Stimulated activated memory B cell treated with anti-CD40 and anti-IgM and Interleukin-4, amounts not matched to agents 10 μg/mL and 1 μg/mL and 100 μg/mL, for 72 hours (primary cell): ENCODE data around the gene ZNF879.

ENCODE experiments used
- ATAC-seq: fragments of 150-1000 bp; cut with Tn5 transposase; 2 replicates; pipeline ENCODE4 v1.10.0; 2021
- H3K27ac Mint-ChIP-seq: one replicate; pipeline ENCODE4 v1.8.0; 2022; ENCODE audit warnings: mild to moderate bottlenecking, mixed read lengths
- H3K27me3 Mint-ChIP-seq: one replicate; pipeline ENCODE4 v1.8.0; 2022; ENCODE audit warnings: mixed read lengths
- H3K36me3 Mint-ChIP-seq: one replicate; pipeline ENCODE4 v1.8.0; 2022; ENCODE audit warnings: mixed read lengths
- H3K4me1 Mint-ChIP-seq: one replicate; pipeline ENCODE4 v1.8.0; 2022; ENCODE audit warnings: mixed read lengths
- H3K4me3 Mint-ChIP-seq: one replicate; pipeline ENCODE4 v1.8.0; 2022; ENCODE audit warnings: mild to moderate bottlenecking, moderate library complexity, mixed read lengths
- H3K9me3 Mint-ChIP-seq: one replicate; pipeline ENCODE4 v1.8.0; 2022; ENCODE audit warnings: mixed read lengths

The ZNF879 gene

DNA sequence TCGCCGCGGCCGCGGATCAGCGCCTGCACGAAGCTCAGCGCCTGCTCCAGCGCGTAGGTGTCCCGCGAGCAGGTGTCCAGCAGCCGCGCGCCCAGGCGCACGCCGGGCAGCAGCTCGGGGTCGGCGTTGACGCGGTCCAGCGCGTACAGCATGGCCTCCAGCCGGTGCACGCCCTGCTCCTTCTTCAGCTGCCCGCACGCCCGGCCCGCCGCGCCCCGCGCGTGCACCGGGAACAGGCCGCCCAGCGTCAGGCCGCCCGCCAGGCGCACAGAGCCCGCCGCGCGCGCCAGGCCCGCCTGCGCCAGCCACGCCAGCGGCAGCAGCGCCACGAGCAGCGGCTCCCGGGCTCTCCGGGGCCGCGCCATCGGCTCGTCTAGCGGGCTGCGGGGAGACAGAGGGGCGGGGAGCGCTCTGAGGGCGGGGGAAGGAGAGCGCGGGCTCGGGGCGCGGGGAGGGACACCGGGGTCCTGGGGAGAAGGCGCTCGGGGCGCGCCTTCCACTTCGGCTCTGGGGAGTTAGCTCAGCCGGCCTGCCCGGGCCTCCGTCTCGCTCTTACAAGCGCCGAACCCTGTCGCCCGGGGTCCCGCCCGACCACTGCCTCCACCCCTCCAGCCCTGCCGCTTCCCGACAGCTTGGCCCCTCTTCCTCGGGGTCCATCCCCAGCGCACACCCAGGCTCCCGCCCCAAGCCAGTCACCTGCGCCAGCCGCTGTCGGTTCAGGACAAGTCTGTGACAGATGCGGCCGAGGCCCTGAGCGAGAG, 28.8 kb upstream of the ZNF879 start, which contains the start of gene GRM6:
GRM6 (minus strand) TSS at position 741 of the 761 bp plus-strand sequence; CDS start at position 365, 376 bp downstream.
- no peak within 1 kb of the TSS for H3K27ac Mint-ChIP-seq
- no peaks in the 10 kb centered on the region for H3K4me1 Mint-ChIP-seq
- H3K27me3 Mint-ChIP-seq = peaks cover 61% of the 10 kb centered on the region
- ATAC-seq = no peak
- peaks cover 9% of the 10 kb centered on the region for H3K9me3 Mint-ChIP-seq
- H3K4me3 Mint-ChIP-seq = no peak within 1 kb of the TSS
- H3K36me3 Mint-ChIP-seq = no peaks in the 10 kb centered on the region

DNA sequence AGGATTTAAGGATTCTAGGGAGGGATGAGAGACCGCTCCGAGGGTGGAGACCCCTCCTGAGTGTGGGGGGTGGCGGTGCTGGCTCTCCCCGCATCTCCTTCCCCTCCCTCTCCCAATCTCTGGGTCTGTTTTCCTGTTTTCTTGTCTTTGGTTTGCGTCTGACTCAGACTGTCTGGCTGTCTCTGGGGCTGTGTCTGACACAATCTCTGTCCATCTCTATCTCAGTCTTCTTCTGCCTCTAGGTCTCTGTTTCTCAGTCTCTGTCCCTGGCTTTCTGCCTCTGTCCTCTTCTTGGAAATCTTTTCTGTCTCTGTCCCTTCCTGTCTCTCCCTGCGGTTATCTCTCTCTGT, 28.3 kb upstream of the ZNF879 start:
- Mint-ChIP-seq H3K27ac (no peak overlapping the region), H3K4me3 (no peak overlapping the region), H3K9me3 (peaks cover 6% of the 10 kb centered on the region), H3K36me3 (no peaks in the 10 kb centered on the region), H3K4me1 (no peaks in the 10 kb centered on the region), H3K27me3 (peaks cover 61% of the 10 kb centered on the region)
- no peak for ATAC-seq

DNA sequence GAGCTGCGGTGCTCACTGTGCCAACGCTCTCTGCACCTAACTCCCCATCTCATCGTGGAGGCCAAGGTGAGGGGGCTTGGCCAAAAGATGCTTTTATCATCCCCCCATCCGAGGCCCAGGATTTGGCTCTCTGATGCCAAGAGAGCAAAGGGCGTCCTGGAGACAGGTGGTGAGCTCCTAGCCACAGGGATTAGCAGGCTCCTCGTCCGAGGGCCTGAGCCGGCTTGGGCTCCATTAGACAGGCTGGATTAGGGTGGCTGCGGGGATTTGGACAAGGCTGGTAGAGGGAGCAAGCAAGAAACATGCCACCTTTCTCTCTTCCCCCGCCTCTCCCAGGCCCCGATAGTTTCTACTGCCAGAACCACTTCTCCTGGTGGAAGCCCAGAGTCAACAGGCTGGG, 27.4 kb upstream of the ZNF879 start:
- peaks cover 61% of the 10 kb centered on the region for H3K27me3 Mint-ChIP-seq
- H3K36me3 Mint-ChIP-seq = no peaks in the 10 kb centered on the region
- peaks cover 5% of the 10 kb centered on the region for H3K9me3 Mint-ChIP-seq
- H3K4me3 Mint-ChIP-seq = no peak overlapping the region
- no peaks in the 10 kb centered on the region for H3K4me1 Mint-ChIP-seq
- no peak for ATAC-seq
- no peak overlapping the region for H3K27ac Mint-ChIP-seq

- H3K27me3 Mint-ChIP-seq = peaks cover 59% of the 10 kb centered on the region
- ATAC-seq = no peak
Observed at GRCh38 chr5:178997191-178997590, 26.4 kb upstream of the ZNF879 start.

DNA sequence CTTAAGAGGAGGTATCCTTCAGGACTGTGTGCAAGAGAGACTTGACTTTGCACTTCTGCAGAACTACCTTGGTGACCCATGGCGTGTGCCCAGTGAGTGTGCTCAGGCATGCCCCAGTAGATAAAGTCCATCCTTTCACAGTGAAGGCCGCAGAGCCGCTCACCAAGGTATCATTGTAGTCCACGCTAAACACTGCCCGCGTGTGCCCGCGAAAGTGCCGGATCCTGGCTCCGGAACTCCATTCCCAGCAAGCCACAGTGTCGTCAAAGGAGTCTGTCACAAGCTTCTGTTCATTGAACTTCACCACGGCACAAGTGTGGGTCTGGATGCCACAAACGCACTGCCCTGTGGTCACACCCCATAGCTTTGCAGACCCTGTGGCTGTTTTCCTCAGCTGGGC, 25.2 kb upstream of the ZNF879 start:
- Mint-ChIP-seq H3K27ac (no peak overlapping the region), H3K36me3 (peaks cover 8% of the 10 kb centered on the region), H3K27me3 (peaks cover 53% of the 10 kb centered on the region), H3K4me1 (no peaks in the 10 kb centered on the region), H3K4me3 (no peak overlapping the region), H3K9me3 (peaks cover 6% of the 10 kb centered on the region)
- no peak for ATAC-seq

More at GRCh38 chr5:178997191-178997590, 26.4 kb upstream of the ZNF879 start:
- Mint-ChIP-seq H3K4me3 (no peak overlapping the region), H3K9me3 (peaks cover 5% of the 10 kb centered on the region), H3K27ac (no peak overlapping the region), H3K4me1 (no peaks in the 10 kb centered on the region), H3K36me3 (peaks cover 5% of the 10 kb centered on the region)

GRCh38 chr5:179006564-179006963, 17.0 kb upstream of the ZNF879 start:
- no peak for ATAC-seq
- Mint-ChIP-seq H3K9me3 (peaks cover 34% of the 10 kb centered on the region), H3K4me3 (no peak overlapping the region), H3K36me3 (peaks cover 8% of the 10 kb centered on the region), H3K4me1 (no peaks in the 10 kb centered on the region), H3K27ac (no peak overlapping the region), H3K27me3 (peaks cover 13% of the 10 kb centered on the region)

DNA sequence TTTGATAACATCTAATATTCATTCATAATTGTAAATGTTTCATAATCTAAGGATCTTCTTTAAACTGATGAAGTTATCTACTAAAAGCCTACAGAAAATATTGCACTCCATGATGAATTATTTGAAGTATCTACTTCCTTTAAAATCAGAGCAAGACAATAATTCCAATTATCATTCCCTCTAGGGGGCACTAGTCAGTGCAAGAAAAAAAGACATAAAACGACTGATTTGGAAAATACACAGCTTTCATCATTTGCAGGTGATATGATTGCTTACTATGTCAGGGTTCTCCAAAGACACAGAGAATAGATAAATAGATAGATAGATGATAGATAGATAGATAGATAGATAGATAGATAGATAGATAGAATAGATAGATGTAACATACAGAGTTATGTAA, 14.9 kb upstream of the ZNF879 start:
- ATAC-seq = no peak
- peaks cover 34% of the 10 kb centered on the region for H3K9me3 Mint-ChIP-seq
- no peak overlapping the region for H3K27ac Mint-ChIP-seq
- H3K4me3 Mint-ChIP-seq = no peak overlapping the region
- no peaks in the 10 kb centered on the region for H3K27me3 Mint-ChIP-seq
- no peaks in the 10 kb centered on the region for H3K36me3 Mint-ChIP-seq
- H3K4me1 Mint-ChIP-seq = no peaks in the 10 kb centered on the region

DNA sequence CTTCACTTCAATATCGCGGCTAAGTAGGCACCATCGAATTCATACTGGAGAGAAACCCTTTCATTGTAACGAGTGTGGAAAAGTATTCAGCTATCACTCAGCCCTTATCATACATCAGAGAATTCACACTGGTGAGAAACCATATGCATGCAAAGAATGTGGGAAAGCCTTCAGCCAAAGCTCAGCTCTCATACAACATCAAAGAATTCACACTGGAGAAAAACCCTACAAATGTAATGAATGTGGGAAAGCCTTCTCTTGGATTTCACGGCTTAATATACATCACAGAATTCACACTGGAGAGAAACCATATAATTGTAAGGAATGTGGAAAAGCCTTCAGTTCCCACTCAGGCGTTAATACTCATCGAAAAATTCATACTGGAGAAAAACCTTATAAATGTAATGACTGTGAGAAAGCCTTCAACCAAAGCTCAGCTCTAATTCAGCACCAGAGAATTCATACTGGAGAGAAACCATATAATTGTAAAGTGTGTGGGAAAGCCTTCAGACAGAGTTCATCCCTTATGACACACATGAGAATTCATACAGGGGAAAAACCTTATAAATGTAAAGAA, 9.5 kb downstream of the ZNF879 start:
- Mint-ChIP-seq H3K9me3 (peaks cover 38% of the 10 kb centered on the region), H3K36me3 (peaks cover 55% of the 10 kb centered on the region), H3K4me1 (no peaks in the 10 kb centered on the region), H3K27ac (no peak overlapping the region), H3K27me3 (no peaks in the 10 kb centered on the region), H3K4me3 (no peak overlapping the region)
- ATAC-seq = no peak

DNA sequence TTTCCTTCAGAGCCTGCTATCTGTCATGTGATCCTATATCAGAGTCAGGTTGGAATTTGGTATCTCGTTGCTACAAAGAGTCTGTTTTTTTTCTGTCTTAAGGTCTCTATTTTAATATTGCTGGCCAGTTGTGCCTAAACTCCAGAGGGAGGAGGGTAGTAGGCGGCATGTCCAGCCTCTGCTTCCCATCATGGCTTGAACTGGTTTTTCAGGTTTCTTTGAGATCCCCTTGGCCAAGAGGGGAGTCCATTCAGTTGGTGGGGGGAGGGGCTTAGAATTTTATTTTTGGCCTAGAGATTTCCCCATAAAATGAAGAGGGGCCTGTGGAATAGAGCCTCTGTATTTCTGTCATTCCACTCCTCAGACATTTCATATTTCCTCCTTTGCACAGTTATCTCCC, 21.2 kb downstream of the ZNF879 start:
- ATAC-seq = no peak
- Mint-ChIP-seq H3K9me3 (peaks cover 20% of the 10 kb centered on the region), H3K4me1 (peaks cover 6% of the 10 kb centered on the region), H3K4me3 (no peak overlapping the region), H3K36me3 (no peaks in the 10 kb centered on the region), H3K27ac (no peak overlapping the region), H3K27me3 (no peaks in the 10 kb centered on the region)

- H3K4me1 Mint-ChIP-seq = peaks cover 6% of the 10 kb centered on the region
- ATAC-seq = no peak
- no peak overlapping the region for H3K4me3 Mint-ChIP-seq
- H3K27ac Mint-ChIP-seq = no peak overlapping the region
- peaks cover 20% of the 10 kb centered on the region for H3K9me3 Mint-ChIP-seq
- H3K36me3 Mint-ChIP-seq = no peaks in the 10 kb centered on the region
- no peaks in the 10 kb centered on the region for H3K27me3 Mint-ChIP-seq
Observed at GRCh38 chr5:179051784-179052183, 28.2 kb downstream of the ZNF879 start.

DNA sequence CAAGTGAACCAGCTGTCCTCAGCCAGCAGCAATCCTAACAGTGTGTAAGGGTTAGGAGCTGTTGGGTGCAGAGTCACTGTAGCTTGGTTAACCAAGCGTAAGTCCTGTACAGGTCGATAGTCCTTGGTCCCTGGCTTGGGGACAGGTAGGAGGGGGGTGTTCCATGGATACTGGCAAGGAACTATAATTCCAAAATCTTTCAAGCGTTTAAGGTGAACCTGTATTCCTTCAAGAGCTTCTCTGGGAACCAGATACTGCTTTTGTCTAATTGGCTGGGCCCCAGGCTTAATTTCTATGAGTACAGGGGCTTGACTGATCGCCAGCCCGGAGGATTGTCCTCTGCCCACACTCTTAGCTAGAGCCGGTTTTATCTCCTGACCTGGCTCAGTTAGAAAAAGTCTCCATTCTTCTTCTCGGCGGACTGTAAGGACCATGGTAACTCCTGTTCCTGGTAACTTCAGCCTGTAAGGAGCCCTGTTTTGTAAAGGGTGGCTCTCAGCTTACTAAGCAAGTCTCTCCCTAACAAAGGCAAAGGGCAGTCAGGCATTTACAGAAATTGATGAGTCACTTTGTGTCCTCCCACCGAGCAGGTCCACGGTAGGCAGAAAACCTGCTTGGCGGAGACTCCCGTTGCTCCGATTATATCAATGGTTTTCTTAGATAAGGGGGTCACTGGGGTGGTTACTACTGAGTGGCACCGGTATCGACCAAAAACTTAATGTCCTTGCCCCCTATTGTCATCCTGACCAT, 30.6 kb downstream of the ZNF879 start:
- Mint-ChIP-seq H3K27me3 (no peaks in the 10 kb centered on the region), H3K9me3 (peaks cover 9% of the 10 kb centered on the region), H3K4me3 (no peak overlapping the region), H3K4me1 (peaks cover under 1% of the 10 kb centered on the region), H3K27ac (no peak overlapping the region), H3K36me3 (peaks cover 5% of the 10 kb centered on the region)
- ATAC-seq = no peak

DNA sequence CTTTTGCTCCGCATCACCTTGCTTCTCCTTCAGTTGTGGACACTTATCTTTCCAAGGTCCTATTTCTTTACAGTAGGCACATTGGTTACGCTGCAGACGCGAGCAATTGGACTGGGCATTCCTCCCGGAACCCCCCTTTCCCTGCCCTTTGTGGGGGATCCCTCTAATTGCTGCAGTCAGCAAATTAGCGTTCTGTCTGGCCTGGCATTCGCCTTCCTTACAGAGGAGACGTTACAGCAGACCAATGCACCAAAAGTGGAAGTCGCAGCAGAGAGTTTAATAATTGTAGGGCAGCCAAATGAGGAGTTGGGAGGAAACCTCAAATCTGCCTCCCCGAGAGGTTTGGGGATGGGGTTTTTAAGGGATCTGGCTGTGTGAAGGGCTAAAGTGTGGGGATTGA, 31.3 kb downstream of the ZNF879 start:
- no peak for ATAC-seq
- H3K4me3 Mint-ChIP-seq = no peak overlapping the region
- peaks cover 13% of the 10 kb centered on the region for H3K9me3 Mint-ChIP-seq
- peaks cover 10% of the 10 kb centered on the region for H3K36me3 Mint-ChIP-seq
- H3K27me3 Mint-ChIP-seq = no peaks in the 10 kb centered on the region
- H3K27ac Mint-ChIP-seq = no peak overlapping the region
- peaks cover 7% of the 10 kb centered on the region for H3K4me1 Mint-ChIP-seq

DNA sequence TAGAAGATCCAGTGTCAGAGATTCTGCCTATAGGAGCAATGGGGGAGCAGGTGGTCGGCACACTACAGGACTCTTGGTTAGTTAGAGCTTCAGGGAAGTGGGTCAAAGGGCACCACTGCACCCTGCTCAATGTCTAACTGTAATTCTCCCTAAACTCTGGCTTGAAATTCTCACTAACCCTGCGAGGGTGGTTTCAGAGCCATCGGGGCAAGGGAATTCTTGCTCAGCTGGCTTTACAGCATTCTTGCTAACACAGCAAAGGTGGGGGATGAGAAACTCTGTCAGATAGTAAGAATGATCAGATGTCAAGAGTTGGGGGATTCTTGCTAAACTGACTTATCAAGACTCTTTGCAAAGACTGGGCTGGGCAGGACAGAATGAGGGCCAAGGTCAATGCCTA, 31.8 kb downstream of the ZNF879 start:
- Mint-ChIP-seq H3K27me3 (no peaks in the 10 kb centered on the region), H3K36me3 (peaks cover 10% of the 10 kb centered on the region)

DNA sequence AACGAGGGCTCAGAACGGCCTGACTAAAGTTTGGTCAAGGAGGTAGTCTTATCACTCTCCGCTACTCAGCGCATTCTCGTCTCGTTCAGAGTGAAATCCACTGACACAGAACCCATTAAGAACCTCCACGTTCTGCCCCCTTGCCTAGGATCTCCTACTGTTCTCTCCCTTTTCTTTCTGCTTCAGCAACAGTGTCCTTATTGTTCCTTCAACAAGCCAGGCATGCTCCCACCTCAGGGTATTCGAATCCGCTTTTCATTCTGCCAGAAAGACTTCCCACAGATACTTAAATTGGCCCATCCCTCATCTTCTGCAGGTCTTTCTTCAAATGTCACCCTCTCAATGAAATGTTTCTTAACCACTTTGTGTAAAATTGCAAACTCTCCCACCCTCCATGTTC, 32.2 kb downstream of the ZNF879 start:
- Mint-ChIP-seq H3K36me3 (peaks cover 10% of the 10 kb centered on the region), H3K4me1 (peaks cover 8% of the 10 kb centered on the region), H3K27me3 (no peaks in the 10 kb centered on the region), H3K27ac (no peak overlapping the region), H3K4me3 (no peak overlapping the region), H3K9me3 (peaks cover 13% of the 10 kb centered on the region)
- no peak for ATAC-seq

More for the DNA sequence above, 31.8 kb downstream of the ZNF879 start:
- Mint-ChIP-seq H3K4me1 (peaks cover 8% of the 10 kb centered on the region), H3K9me3 (peaks cover 13% of the 10 kb centered on the region), H3K4me3 (no peak overlapping the region), H3K27ac (no peak overlapping the region)
- no peak for ATAC-seq

GRCh38 chr5:179060116-179061008, 36.8 kb downstream of the ZNF879 start, which contains the start of gene ZNF354C:
TSS of gene ZNF354C (plus strand) at chr5:179060373. CDS start at chr5:179062069, 1,696 bp downstream.
- ATAC-seq = peak; percentile 97
- Mint-ChIP-seq H3K27me3 (no peaks in the 10 kb centered on the region), H3K36me3 (peaks cover 49% of the 10 kb centered on the region), H3K9me3 (peaks cover 13% of the 10 kb centered on the region), H3K4me1 (peaks cover 18% of the 10 kb centered on the region), H3K4me3 (peak within 1 kb of the TSS; percentile 91), H3K27ac (peak within 1 kb of the TSS; percentile 83)
